MM.1S (cell line): ENCODE results near the gene ZBTB44.

ENCODE experiments used
- DNase-seq: peaks from one replicate; pipeline ENCODE4 v3.0.0-alpha.2; 2015
- H2AFZ ChIP-seq: fragments of 300-600 bp; sonication (generic); 2 replicates; pipeline ENCODE4 v1.6.0; 2016; ENCODE audit warnings: antibody characterized with exemption, low read length
- H3F3A ChIP-seq: fragments of 300-600 bp; sonication (generic); 2 replicates; pipeline ENCODE4 v1.6.1; 2016; ENCODE audit warnings: mild to moderate bottlenecking, antibody characterized with exemption, low read length, moderate library complexity, mixed read lengths; ENCODE audit not compliant: insufficient read depth
- H3K27ac ChIP-seq: fragments of 300-600 bp; sonication (generic); 2 replicates; pipeline ENCODE4 v1.5.1; 2016; ENCODE audit warnings: mild to moderate bottlenecking, low read length
- H3K27me3 ChIP-seq: fragments of 300-600 bp; sonication (generic); replicated peaks from 2 replicates; pipeline ENCODE4 v1.6.0; 2016; ENCODE audit warnings: low read length; ENCODE audit not compliant: insufficient read depth
- H3K36me3 ChIP-seq: fragments of 300-600 bp; sonication (generic); replicated peaks from 2 replicates; pipeline ENCODE4 v1.6.1; 2016; ENCODE audit warnings: mild to moderate bottlenecking, low read length, mixed read lengths; ENCODE audit not compliant: insufficient read depth
- H3K4me1 ChIP-seq: fragments of 300-600 bp; sonication (generic); 2 replicates; pipeline ENCODE4 v1.6.1; 2016; ENCODE audit warnings: low read length, mixed read lengths
- H3K4me2 ChIP-seq: fragments of 300-600 bp; sonication (generic); 2 replicates; pipeline ENCODE4 v1.6.0; 2016; ENCODE audit warnings: low read depth, low read length
- H3K4me3 ChIP-seq: fragments of 300-600 bp; sonication (generic); 2 replicates; pipeline ENCODE4 v1.5.1; 2016; ENCODE audit warnings: low read length, mixed read lengths
- H3K79me2 ChIP-seq: fragments of 300-600 bp; sonication (generic); 2 replicates; pipeline ENCODE4 v1.6.1; 2016; ENCODE audit warnings: mixed run types, low read length, mixed read lengths
- H3K9ac ChIP-seq: fragments of 300-600 bp; sonication (generic); 2 replicates; pipeline ENCODE4 v1.6.1; 2016; ENCODE audit warnings: low read length, mixed read lengths
- H3K9me2 ChIP-seq: fragments of 300-600 bp; sonication (generic); replicated peaks from 2 replicates; pipeline ENCODE4 v1.6.1; 2016; ENCODE audit warnings: mild to moderate bottlenecking, low read length, mixed read lengths; ENCODE audit not compliant: insufficient read depth
- H3K9me3 ChIP-seq: fragments of 300-600 bp; sonication (generic); replicated peaks from 2 replicates; pipeline ENCODE4 v1.6.1; 2016; ENCODE audit warnings: mild to moderate bottlenecking, low read length, mixed read lengths; ENCODE audit not compliant: insufficient read depth
- H4K20me1 ChIP-seq: fragments of 300-600 bp; sonication (generic); 2 replicates; pipeline ENCODE4 v1.6.1; 2016; ENCODE audit warnings: mild to moderate bottlenecking, low read length, moderate library complexity, mixed read lengths; ENCODE audit not compliant: insufficient read depth
- EZH2 ChIP-seq: fragments of 300-600 bp; sonication (generic); optimal IDR thresholded peaks from 2 replicates; pipeline ENCODE3; 2017; ENCODE audit warnings: low read depth, mild to moderate bottlenecking, antibody characterized with exemption, low read length, mixed read lengths
- EZH2phosphoT487 ChIP-seq: fragments of 300-600 bp; sonication (generic); IDR thresholded peaks from 2 replicates; pipeline ENCODE4 v1.6.1; 2018; ENCODE audit warnings: antibody characterized with exemption, low read length
- TF ChIP-seq, protein P1 (sequence below): fragments of 300-600 bp; sonication (generic); IDR thresholded peaks from 2 replicates; pipeline ENCODE4 v1.5.1; 2016; ENCODE audit warnings: antibody characterized with exemption, low read length, mixed read lengths

The ZBTB44 gene

GRCh38 chr11:130209954-130210854, 104.5 kb downstream of the ZBTB44 start:
- H3K27me3 ChIP-seq, result no peaks in the 10 kb centered on the region
- H3K9ac ChIP-seq, result no peak overlapping the region
- no peak overlapping the region for H3K27ac ChIP-seq
- H3K4me1 ChIP-seq, result no peaks in the 10 kb centered on the region
- no peaks in the 10 kb centered on the region for H4K20me1 ChIP-seq
- TF ChIP-seq EZH2 (no peak), EZH2phosphoT487 (no peak)
- TF ChIP-seq, protein P1, sequence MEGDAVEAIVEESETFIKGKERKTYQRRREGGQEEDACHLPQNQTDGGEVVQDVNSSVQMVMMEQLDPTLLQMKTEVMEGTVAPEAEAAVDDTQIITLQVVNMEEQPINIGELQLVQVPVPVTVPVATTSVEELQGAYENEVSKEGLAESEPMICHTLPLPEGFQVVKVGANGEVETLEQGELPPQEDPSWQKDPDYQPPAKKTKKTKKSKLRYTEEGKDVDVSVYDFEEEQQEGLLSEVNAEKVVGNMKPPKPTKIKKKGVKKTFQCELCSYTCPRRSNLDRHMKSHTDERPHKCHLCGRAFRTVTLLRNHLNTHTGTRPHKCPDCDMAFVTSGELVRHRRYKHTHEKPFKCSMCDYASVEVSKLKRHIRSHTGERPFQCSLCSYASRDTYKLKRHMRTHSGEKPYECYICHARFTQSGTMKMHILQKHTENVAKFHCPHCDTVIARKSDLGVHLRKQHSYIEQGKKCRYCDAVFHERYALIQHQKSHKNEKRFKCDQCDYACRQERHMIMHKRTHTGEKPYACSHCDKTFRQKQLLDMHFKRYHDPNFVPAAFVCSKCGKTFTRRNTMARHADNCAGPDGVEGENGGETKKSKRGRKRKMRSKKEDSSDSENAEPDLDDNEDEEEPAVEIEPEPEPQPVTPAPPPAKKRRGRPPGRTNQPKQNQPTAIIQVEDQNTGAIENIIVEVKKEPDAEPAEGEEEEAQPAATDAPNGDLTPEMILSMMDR, result no peak
- no peak overlapping the region for H3K4me3 ChIP-seq
- H3K9me2 ChIP-seq, result no peaks in the 10 kb centered on the region
- DNase-seq, result no peak
- no peaks in the 10 kb centered on the region for H3K36me3 ChIP-seq
- no peaks in the 10 kb centered on the region for H3F3A ChIP-seq
- H2AFZ ChIP-seq, result no peak overlapping the region
- H3K4me2 ChIP-seq, result no peak overlapping the region
- H3K79me2 ChIP-seq, result no peaks in the 10 kb centered on the region; the same call in 1 of the 2 replicates
- no peaks in the 10 kb centered on the region for H3K9me3 ChIP-seq

- H3K9me2 ChIP-seq, result no peaks in the 10 kb centered on the region
- H3K9ac ChIP-seq, result no peak overlapping the region
- no peaks in the 10 kb centered on the region for H3F3A ChIP-seq
- no peak for DNase-seq
- no peaks in the 10 kb centered on the region for H3K36me3 ChIP-seq
- H3K79me2 ChIP-seq, result no peaks in the 10 kb centered on the region; the same call in 1 of the 2 replicates
- H3K4me2 ChIP-seq, result no peak overlapping the region
- H2AFZ ChIP-seq, result no peak overlapping the region
- TF ChIP-seq, protein P1, result no peak
- TF ChIP-seq EZH2phosphoT487, result no peak
- no peaks in the 10 kb centered on the region for H3K4me1 ChIP-seq
- no peak overlapping the region for H3K4me3 ChIP-seq
- H3K27me3 ChIP-seq, result no peaks in the 10 kb centered on the region
- no peaks in the 10 kb centered on the region for H3K9me3 ChIP-seq
- no peaks in the 10 kb centered on the region for H4K20me1 ChIP-seq
- no peak overlapping the region for H3K27ac ChIP-seq
Observed at GRCh38 chr11:130209128-130209932, 105.4 kb downstream of the ZBTB44 start.

DNA sequence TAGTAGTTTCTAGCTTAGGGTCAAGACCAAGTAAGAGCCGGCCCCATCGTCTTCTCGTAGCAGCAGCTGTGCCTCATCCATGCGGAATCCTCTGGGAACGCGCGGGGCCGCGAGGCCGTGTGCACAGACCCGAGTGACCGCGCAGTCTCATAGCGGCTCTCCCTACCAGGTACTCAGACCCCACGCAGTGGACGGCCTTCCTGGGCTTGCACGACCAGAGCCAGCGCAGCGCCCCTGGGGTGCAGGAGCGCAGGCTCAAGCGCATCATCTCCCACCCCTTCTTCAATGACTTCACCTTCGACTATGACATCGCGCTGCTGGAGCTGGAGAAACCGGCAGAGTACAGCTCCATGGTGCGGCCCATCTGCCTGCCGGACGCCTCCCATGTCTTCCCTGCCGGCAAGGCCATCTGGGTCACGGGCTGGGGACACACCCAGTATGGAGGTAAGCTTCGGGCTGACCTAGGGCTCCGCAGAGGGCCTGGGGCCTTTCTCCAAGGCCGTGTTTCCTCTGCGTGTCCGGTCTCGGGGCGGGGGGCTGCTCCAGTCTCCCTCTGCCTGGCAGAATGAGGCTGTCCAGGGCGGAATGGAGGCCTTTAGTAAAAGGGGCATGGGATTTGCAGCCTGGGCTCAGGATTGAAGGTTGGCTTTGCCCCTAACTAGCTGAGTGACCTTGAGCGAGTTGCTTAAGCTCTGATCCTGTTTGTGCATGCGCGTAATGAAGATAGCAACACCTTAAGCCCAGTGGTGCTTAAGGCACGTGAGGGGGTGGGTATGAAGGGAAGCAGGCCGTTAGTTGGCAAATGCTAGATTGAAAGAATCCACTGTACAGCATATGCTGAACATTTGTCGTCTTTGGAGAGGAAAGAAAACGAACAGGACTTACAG, 106.2 kb downstream of the ZBTB44 start:
- H3K27ac ChIP-seq, result no peak overlapping the region
- H2AFZ ChIP-seq, result no peak overlapping the region
- H3F3A ChIP-seq, result no peaks in the 10 kb centered on the region
- H3K79me2 ChIP-seq, result no peaks in the 10 kb centered on the region
- H3K4me2 ChIP-seq, result no peak overlapping the region
- no peaks in the 10 kb centered on the region for H3K9me2 ChIP-seq
- no peaks in the 10 kb centered on the region for H3K36me3 ChIP-seq
- H3K4me3 ChIP-seq, result no peak overlapping the region
- no peaks in the 10 kb centered on the region for H4K20me1 ChIP-seq
- no peaks in the 10 kb centered on the region for H3K9me3 ChIP-seq
- no peak for DNase-seq
- TF ChIP-seq EZH2phosphoT487 (no peak), EZH2 (no peak)
- TF ChIP-seq, protein P1, result no peak
- no peak overlapping the region for H3K9ac ChIP-seq
- H3K4me1 ChIP-seq, result no peaks in the 10 kb centered on the region
- no peaks in the 10 kb centered on the region for H3K27me3 ChIP-seq
